ENCODE data around the gene C10orf53. TPM values are rescaled to one million over a fixed set of nuclear protein-coding genes. Genes with fewer than 3 reads are reported as not detected.
"Not testable (repeated sequence)": the region's sequence is repeated elsewhere in the genome, so short reads cannot be mapped to it uniquely, and the experiment has no call there.

C10orf53 gene
- total and polyA plus RNA-seq, 10 of the 15 experiments (the other 5 are each of a cell fraction or from before 2014, with no cell fraction given), result not detected

DNA sequence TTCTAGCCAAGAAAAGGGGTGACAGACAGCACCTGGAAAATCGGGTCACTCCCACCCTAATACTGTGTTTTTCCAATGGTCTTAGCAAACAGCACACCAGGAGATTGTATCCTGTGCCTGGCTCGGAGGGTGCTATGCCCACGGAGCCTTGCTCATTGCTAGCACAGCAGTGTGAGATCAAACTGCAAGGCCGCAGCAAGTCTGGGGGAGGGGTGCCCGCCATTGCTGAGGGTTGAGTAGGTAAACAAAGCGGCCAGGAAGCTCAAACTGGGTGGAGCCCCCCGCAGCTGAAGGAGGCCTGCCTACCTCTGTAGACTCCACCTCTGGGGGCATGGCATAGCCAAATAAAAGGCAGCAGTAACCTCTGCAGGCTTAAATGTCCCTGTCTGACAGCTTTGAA is 35.7 kb downstream of the C10orf53 start:
- BruUV-seq (replicated peaks); H3K9me3 ChIP-seq (replicated peaks; ENCODE audit: control insufficient read depth, insufficient read depth, low read length); ATAC-seq; H3K79me2 ChIP-seq (ENCODE audit: control insufficient read depth, insufficient read depth, low read length); H3K4me3 ChIP-seq; RAD21 ChIA-PET (ENCODE audit: unreplicated experiment); H3K9ac ChIP-seq (ENCODE audit: control insufficient read depth, insufficient read depth, low read length); SMC1A ChIA-PET (ENCODE audit: uncharacterized antibody, unreplicated experiment); H3K4me1 ChIP-seq (ENCODE audit: control insufficient read depth, insufficient read depth, low read length); in situ Hi-C loops (cut with MboI); H3K27ac ChIP-seq (ENCODE audit: control insufficient read depth, insufficient read depth); H2AFZ ChIP-seq (ENCODE audit: control insufficient read depth, low read depth, low read length); H3K27me3 ChIP-seq (replicated peaks in 1 of 2; ENCODE audit: control insufficient read depth in 2 of 2, insufficient read depth in 2 of 2, low read length in 1 of 2); H4K20me1 ChIP-seq (ENCODE audit: control insufficient read depth, insufficient read depth); DNase-seq (ENCODE audit: low read depth, low spot score); POLR2A ChIA-PET; H3K36me3 ChIP-seq (ENCODE audit: control insufficient read depth in 2 of 2, insufficient read depth in 2 of 2, low read length in 1 of 2); CTCF ChIA-PET; H3K4me2 ChIP-seq (ENCODE audit: control insufficient read depth, insufficient read depth); intact Hi-C loops (cut with micrococcal nuclease; ENCODE audit: unreplicated experiment); FAIRE-seq: not testable (repeated sequence)
- WGBS (ENCODE audit: insufficient coverage, insufficient replicate concordance, low lambda C conversion rate, missing lambda C conversion rate), result 61% methylated on average over 7 of the region's 7 CpGs

DNA sequence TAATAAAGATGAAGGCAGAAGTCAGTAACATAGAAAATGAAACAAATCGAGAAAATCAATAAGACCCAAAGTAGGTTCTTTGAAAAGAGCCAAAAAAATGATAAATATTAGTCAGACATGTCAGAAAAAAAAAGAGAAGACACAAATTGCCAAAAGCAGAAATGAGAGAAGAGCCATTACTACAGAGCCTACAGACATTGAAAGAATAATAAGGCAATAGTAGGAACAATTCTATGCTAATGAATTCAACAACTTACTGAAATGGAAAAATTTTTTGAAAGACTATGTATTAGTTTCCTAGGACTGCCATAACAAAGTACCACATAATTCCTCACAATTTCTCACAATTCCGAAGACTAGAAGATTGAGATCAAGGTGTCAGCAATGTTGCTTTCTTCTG is 47.1 kb downstream of the C10orf53 start:
- Histone ChIP-seq H3K36me3 (ENCODE audit: control insufficient read depth in 2 of 2, insufficient read depth in 2 of 2, low read length in 1 of 2) (no peaks in the 10 kb centered on the region), H3K27ac (ENCODE audit: control insufficient read depth, insufficient read depth) (no peak overlapping the region), H3K4me2 (ENCODE audit: control insufficient read depth, insufficient read depth) (no peak overlapping the region), H2AFZ (ENCODE audit: control insufficient read depth, low read depth, low read length) (no peak overlapping the region), H3K79me2 (ENCODE audit: control insufficient read depth, insufficient read depth, low read length) (no peaks in the 10 kb centered on the region), H3K4me3 (no peak overlapping the region), H4K20me1 (ENCODE audit: control insufficient read depth, insufficient read depth) (no peaks in the 10 kb centered on the region), H3K4me1 (ENCODE audit: control insufficient read depth, insufficient read depth, low read length) (no peaks in the 10 kb centered on the region), H3K27me3 (replicated peaks in 1 of 2; ENCODE audit: control insufficient read depth in 2 of 2, insufficient read depth in 2 of 2, low read length in 1 of 2) (no peaks in the 10 kb centered on the region), H3K9me3 (replicated peaks; ENCODE audit: control insufficient read depth, insufficient read depth, low read length) (no peaks in the 10 kb centered on the region; the same call in 1 of the 3 replicates), H3K9ac (ENCODE audit: control insufficient read depth, insufficient read depth, low read length) (no peak overlapping the region)
- ChIA-PET RAD21 (ENCODE audit: unreplicated experiment) (no interaction called here), SMC1A (ENCODE audit: uncharacterized antibody, unreplicated experiment) (no interaction called here), CTCF (no interaction called here), POLR2A (no interaction called here)
- ATAC-seq, result no peak
- intact Hi-C loops (cut with micrococcal nuclease; ENCODE audit: unreplicated experiment), result no loop called here
- 8% methylated on average over 2 of the region's 2 CpGs for WGBS (ENCODE audit: insufficient coverage, insufficient replicate concordance, low lambda C conversion rate, missing lambda C conversion rate)
- in situ Hi-C loops (cut with MboI), result no loop called here
- TF ChIP-seq NFXL1 (IDR thresholded peaks at IDR 0.05; ENCODE audit: borderline replicate concordance), result no peak
- no peak for TF ChIP-seq BRCA1 (IDR thresholded peaks at IDR 0.05; ENCODE audit: low read depth, low read length)
- TF ChIP-seq SIN3A (IDR thresholded peaks at IDR 0.05; ENCODE audit: low read depth, low read length), result no peak
- no peak for TF ChIP-seq CREB1 (IDR thresholded peaks at IDR 0.05; ENCODE audit: low read depth)
- no peak for DNase-seq (ENCODE audit: low read depth, low spot score)
- BruUV-seq (replicated peaks), result no TSS peak
- peak; percentile 18 for FAIRE-seq

All from GM12878 (cell line).